Neural cell (in vitro differentiated cells): Measurements from ENCODE around the gene MCC. TPM values are rescaled to one million over a fixed set of nuclear protein-coding genes. Genes with fewer than 3 reads are reported as not detected.
A peak's percentile ranks its signal among the peaks of the same experiment; 100 is the strongest.

Experiments used
- H2AFZ ChIP-seq: fragments of 200-600, 300-800 bp; sonication (generic), shearing (Covaris generic); 2 replicates; pipeline ENCODE4 v1.6.0; 2014; ENCODE audit warnings: low read depth, mild to moderate bottlenecking, antibody characterized with exemption, low read length, moderate library complexity
- H3F3A ChIP-seq: fragments of 200-600 bp; shearing (Covaris generic); 2 replicates; pipeline ENCODE4 v1.6.1; 2016; ENCODE audit warnings: mild to moderate bottlenecking, moderate library complexity, mixed read lengths, antibody characterized with exemption, low read length; ENCODE audit not compliant: insufficient read depth, poor library complexity, severe bottlenecking
- H3K27ac ChIP-seq: fragments of 200-600, 300-800 bp; sonication (generic), shearing (Covaris generic); 2 replicates; pipeline ENCODE4 v1.5.1; 2014; ENCODE audit warnings: mild to moderate bottlenecking, low read length, moderate library complexity
- H3K27me3 ChIP-seq: fragments of 300-800, 200-600 bp; sonication (generic), shearing (Covaris generic); 2 replicates; pipeline ENCODE4 v1.6.0; 2014; ENCODE audit warnings: mild to moderate bottlenecking, low read depth, low read length, moderate library complexity; ENCODE audit not compliant: insufficient read depth
- H3K36me3 ChIP-seq: fragments of 300-800, 200-600 bp; sonication (generic), shearing (Covaris generic); 2 replicates; pipeline ENCODE4 v1.5.1; 2014; ENCODE audit warnings: mild to moderate bottlenecking, antibody characterized with exemption, low read length, moderate library complexity; ENCODE audit not compliant: insufficient read depth
- H3K4me2 ChIP-seq: fragments of 300-800, 200-600 bp; sonication (generic), shearing (Covaris generic); 2 replicates; pipeline ENCODE4 v1.6.0; 2014; ENCODE audit warnings: mild to moderate bottlenecking, low read length
- H3K4me3 ChIP-seq: fragments of 300-800, 200-600 bp; sonication (generic), shearing (Covaris generic); 2 replicates; pipeline ENCODE4 v1.5.1; 2014; ENCODE audit warnings: mild to moderate bottlenecking, low read length, moderate library complexity
- H3K79me2 ChIP-seq: fragments of 200-600 bp; shearing (Covaris generic); replicated peaks from 2 replicates; pipeline ENCODE4 v1.6.0; 2014; ENCODE audit warnings: mild to moderate bottlenecking, low read length, moderate library complexity; ENCODE audit not compliant: insufficient read depth
- H3K9ac ChIP-seq: fragments of 300-800, 200-600 bp; sonication (generic), shearing (Covaris generic); 2 replicates; pipeline ENCODE4 v1.6.1; 2016; ENCODE audit warnings: mild to moderate bottlenecking, low read length, mixed read lengths
- H3K9me2 ChIP-seq: fragments of 200-600 bp; shearing (Covaris generic); 2 replicates; pipeline ENCODE4 v1.6.1; 2016; ENCODE audit warnings: mild to moderate bottlenecking, low read length, mixed read lengths; ENCODE audit not compliant: insufficient read depth
- H3K9me3 ChIP-seq: fragments of 200-600, 300-800 bp; sonication (generic), shearing (Covaris generic); 2 replicates; pipeline ENCODE4 v1.6.1; 2016; ENCODE audit warnings: mild to moderate bottlenecking, mixed run types, low read length, moderate library complexity, mixed read lengths
- H4K20me1 ChIP-seq: fragments of 200-600 bp; shearing (Covaris generic); 2 replicates; pipeline ENCODE4 v1.6.1; 2016; ENCODE audit warnings: mild to moderate bottlenecking, mixed run types; ENCODE audit not compliant: insufficient read depth
- EP300 ChIP-seq: fragments of 450-650 bp; conservative IDR thresholded peaks from 2 replicates; pipeline ENCODE4 v1.6.1; 2014; ENCODE audit warnings: antibody characterized with exemption, mild to moderate bottlenecking, moderate library complexity; ENCODE audit not compliant: poor library complexity, severe bottlenecking
- EZH2 ChIP-seq: fragments of 200-600, 300-800 bp; shearing (Covaris generic), sonication (generic); IDR thresholded peaks from 2 replicates; pipeline ENCODE4 v1.6.1; 2014; ENCODE audit warnings: antibody characterized with exemption, low read length, borderline replicate concordance, mild to moderate bottlenecking; ENCODE audit not compliant: insufficient read depth, poor library complexity, severe bottlenecking
- MXI1 ChIP-seq: fragments of 450-650 bp; conservative IDR thresholded peaks from 2 replicates; pipeline ENCODE4 v1.6.1; 2014; ENCODE audit warnings: antibody characterized with exemption, mild to moderate bottlenecking; ENCODE audit not compliant: poor library complexity, severe bottlenecking
- POLR2AphosphoS5 ChIP-seq: IDR thresholded peaks from 2 replicates; pipeline ENCODE4 v1.6.1; 2012
- RAD21 ChIP-seq: fragments of 450-650 bp; conservative IDR thresholded peaks from 2 replicates; pipeline ENCODE4 v1.6.1; 2014; ENCODE audit warnings: antibody characterized with exemption, mild to moderate bottlenecking, moderate library complexity
- SMC3 ChIP-seq: fragments of 450-650 bp; conservative IDR thresholded peaks from 2 replicates; pipeline ENCODE4 v1.6.1; 2014; ENCODE audit warnings: antibody characterized with exemption, mild to moderate bottlenecking, moderate library complexity; ENCODE audit not compliant: poor library complexity
- TAF1 ChIP-seq: IDR thresholded peaks from 2 replicates; pipeline ENCODE4 v1.6.1; 2012; ENCODE audit warnings: low read depth
- polyA plus RNA-seq: library from polyadenylated mRNA; depleted of rRNA; stranded (reverse); fragments of >200 nt; gene quantifications from 2 replicates; pipeline ENCODE4 v1.2.3, GENCODE V29; 2014
- TF ChIP-seq, protein P1 (sequence below): fragments of 450-650 bp; IDR thresholded peaks from 2 replicates; pipeline ENCODE4 v1.5.1; 2014; ENCODE audit warnings: antibody characterized with exemption, mild to moderate bottlenecking, moderate library complexity; ENCODE audit not compliant: poor library complexity, severe bottlenecking
- TF ChIP-seq, protein P2 (sequence below): IDR thresholded peaks from 2 replicates; pipeline ENCODE4 v1.6.1; 2012; ENCODE audit warnings: borderline replicate concordance

Gene MCC
- polyA plus RNA-seq, 1 donor from 2014 or later = 2.2 TPM

DNA sequence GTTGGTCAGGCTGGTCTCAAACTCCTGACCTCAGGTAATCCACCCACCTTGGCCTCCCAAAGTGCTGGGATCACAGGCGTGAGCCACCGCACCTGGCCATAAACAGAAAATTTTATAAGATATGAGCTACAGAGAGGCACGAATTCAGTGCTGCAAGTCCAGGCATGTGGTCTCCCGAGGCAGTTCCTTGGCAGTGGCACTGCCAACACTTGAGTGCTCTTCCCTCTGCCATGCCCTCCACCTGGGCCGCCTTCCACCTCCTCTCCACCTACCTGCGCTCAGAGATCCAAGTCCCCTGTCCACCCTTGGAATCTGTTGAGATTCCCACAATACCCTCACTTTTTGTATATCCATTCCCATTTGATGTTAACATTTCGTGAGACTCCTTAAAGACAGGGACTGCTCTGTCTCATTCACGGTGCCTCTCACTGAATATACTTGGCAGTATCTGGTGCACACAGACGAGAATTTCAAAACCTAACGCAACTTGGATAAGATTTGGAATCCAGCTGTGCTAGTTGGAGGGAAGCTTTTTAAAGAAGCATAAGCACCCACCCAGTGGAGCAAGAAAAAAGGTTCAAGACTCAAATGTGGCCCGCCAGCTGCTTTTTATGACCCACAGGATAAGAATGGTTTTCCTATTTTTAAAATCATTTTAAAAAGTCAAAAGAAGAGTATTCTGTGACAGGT lies 443.3 kb downstream of the MCC start:
- TF ChIP-seq POLR2AphosphoS5 = no peak
- no peak for TF ChIP-seq SMC3
- TF ChIP-seq EZH2 = no peak
- no peak for TF ChIP-seq RAD21
- no peak for TF ChIP-seq EP300
- TF ChIP-seq, protein P1, sequence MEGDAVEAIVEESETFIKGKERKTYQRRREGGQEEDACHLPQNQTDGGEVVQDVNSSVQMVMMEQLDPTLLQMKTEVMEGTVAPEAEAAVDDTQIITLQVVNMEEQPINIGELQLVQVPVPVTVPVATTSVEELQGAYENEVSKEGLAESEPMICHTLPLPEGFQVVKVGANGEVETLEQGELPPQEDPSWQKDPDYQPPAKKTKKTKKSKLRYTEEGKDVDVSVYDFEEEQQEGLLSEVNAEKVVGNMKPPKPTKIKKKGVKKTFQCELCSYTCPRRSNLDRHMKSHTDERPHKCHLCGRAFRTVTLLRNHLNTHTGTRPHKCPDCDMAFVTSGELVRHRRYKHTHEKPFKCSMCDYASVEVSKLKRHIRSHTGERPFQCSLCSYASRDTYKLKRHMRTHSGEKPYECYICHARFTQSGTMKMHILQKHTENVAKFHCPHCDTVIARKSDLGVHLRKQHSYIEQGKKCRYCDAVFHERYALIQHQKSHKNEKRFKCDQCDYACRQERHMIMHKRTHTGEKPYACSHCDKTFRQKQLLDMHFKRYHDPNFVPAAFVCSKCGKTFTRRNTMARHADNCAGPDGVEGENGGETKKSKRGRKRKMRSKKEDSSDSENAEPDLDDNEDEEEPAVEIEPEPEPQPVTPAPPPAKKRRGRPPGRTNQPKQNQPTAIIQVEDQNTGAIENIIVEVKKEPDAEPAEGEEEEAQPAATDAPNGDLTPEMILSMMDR = no peak
- no peak for TF ChIP-seq MXI1
- TF ChIP-seq TAF1 = no peak
- TF ChIP-seq, protein P2, sequence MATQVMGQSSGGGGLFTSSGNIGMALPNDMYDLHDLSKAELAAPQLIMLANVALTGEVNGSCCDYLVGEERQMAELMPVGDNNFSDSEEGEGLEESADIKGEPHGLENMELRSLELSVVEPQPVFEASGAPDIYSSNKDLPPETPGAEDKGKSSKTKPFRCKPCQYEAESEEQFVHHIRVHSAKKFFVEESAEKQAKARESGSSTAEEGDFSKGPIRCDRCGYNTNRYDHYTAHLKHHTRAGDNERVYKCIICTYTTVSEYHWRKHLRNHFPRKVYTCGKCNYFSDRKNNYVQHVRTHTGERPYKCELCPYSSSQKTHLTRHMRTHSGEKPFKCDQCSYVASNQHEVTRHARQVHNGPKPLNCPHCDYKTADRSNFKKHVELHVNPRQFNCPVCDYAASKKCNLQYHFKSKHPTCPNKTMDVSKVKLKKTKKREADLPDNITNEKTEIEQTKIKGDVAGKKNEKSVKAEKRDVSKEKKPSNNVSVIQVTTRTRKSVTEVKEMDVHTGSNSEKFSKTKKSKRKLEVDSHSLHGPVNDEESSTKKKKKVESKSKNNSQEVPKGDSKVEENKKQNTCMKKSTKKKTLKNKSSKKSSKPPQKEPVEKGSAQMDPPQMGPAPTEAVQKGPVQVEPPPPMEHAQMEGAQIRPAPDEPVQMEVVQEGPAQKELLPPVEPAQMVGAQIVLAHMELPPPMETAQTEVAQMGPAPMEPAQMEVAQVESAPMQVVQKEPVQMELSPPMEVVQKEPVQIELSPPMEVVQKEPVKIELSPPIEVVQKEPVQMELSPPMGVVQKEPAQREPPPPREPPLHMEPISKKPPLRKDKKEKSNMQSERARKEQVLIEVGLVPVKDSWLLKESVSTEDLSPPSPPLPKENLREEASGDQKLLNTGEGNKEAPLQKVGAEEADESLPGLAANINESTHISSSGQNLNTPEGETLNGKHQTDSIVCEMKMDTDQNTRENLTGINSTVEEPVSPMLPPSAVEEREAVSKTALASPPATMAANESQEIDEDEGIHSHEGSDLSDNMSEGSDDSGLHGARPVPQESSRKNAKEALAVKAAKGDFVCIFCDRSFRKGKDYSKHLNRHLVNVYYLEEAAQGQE = no peak
- Histone ChIP-seq H3K79me2 (no peaks in the 10 kb centered on the region), H3K9me3 (no peaks in the 10 kb centered on the region), H3K9ac (no peak overlapping the region), H3K4me2 (no peak overlapping the region), H4K20me1 (no peaks in the 10 kb centered on the region), H3K27ac (no peak overlapping the region), H3F3A (no peaks in the 10 kb centered on the region), H3K27me3 (no peaks in the 10 kb centered on the region), H2AFZ (no peak overlapping the region), H3K9me2 (no peaks in the 10 kb centered on the region), H3K4me3 (no peak overlapping the region), H3K36me3 (no peaks in the 10 kb centered on the region)

DNA sequence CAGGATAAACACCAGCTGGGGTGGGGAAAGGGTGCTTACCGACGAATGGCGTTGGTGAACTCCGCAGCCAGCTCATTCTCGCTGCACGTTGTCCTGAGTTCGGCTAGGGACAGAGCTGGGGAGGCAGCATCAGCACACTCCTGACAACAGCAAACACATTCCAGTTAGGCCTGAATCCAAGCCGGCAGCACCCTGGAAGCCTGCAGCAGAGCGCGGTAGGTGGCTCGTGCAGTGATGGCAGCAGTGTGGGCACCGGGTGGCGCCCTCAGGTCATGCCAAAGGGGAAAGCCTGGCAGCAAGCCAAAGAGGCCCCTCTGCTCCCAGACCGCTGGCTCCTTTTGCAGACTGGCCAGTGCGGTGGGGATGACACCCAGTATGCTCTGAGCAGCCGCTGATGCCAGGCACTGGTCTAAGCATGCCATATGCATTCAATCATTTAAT lies 444.7 kb downstream of the MCC start:
- H3K27ac ChIP-seq = no peak overlapping the region
- no peak overlapping the region for H3K9ac ChIP-seq
- H3K36me3 ChIP-seq = no peaks in the 10 kb centered on the region
- H3K79me2 ChIP-seq = no peaks in the 10 kb centered on the region
- H3F3A ChIP-seq = no peaks in the 10 kb centered on the region
- H2AFZ ChIP-seq = no peak overlapping the region
- no peaks in the 10 kb centered on the region for H3K9me2 ChIP-seq
- no peak overlapping the region for H3K4me3 ChIP-seq
- H4K20me1 ChIP-seq = no peaks in the 10 kb centered on the region
- no peak overlapping the region for H3K4me2 ChIP-seq
- no peaks in the 10 kb centered on the region for H3K9me3 ChIP-seq
- TF ChIP-seq, protein P2 = no peak
- TF ChIP-seq RAD21 = peak; percentile 56
- TF ChIP-seq SMC3 = peak; percentile 54
- TF ChIP-seq, protein P1 = peak; percentile 43
- H3K27me3 ChIP-seq = no peaks in the 10 kb centered on the region
